ENCODE measurements around the gene ARSB.

The ARSB gene

GRCh38 chr5:78837836-78838235, 147.3 kb downstream of the ARSB start:
- no peaks in the 10 kb centered on the region for H3K9me3 ChIP-seq (ENCODE audit: low read length)
- no peaks in the 10 kb centered on the region for H3K36me3 ChIP-seq (ENCODE audit: insufficient read depth, low read length)
- no peaks in the 10 kb centered on the region for H3K9me2 ChIP-seq (ENCODE audit: low read depth, low read length)
- no peaks in the 10 kb centered on the region for H3F3A ChIP-seq (ENCODE audit: insufficient read depth, low read length)
- no peak for TF ChIP-seq EZH2 (IDR thresholded peaks at IDR 0.05; ENCODE audit: borderline replicate concordance, low read length)
- TF ChIP-seq, protein P1, sequence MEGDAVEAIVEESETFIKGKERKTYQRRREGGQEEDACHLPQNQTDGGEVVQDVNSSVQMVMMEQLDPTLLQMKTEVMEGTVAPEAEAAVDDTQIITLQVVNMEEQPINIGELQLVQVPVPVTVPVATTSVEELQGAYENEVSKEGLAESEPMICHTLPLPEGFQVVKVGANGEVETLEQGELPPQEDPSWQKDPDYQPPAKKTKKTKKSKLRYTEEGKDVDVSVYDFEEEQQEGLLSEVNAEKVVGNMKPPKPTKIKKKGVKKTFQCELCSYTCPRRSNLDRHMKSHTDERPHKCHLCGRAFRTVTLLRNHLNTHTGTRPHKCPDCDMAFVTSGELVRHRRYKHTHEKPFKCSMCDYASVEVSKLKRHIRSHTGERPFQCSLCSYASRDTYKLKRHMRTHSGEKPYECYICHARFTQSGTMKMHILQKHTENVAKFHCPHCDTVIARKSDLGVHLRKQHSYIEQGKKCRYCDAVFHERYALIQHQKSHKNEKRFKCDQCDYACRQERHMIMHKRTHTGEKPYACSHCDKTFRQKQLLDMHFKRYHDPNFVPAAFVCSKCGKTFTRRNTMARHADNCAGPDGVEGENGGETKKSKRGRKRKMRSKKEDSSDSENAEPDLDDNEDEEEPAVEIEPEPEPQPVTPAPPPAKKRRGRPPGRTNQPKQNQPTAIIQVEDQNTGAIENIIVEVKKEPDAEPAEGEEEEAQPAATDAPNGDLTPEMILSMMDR (IDR thresholded peaks at IDR 0.05; ENCODE audit: low read length) = no peak
- H3K4me2 ChIP-seq (ENCODE audit: low read length) = no peak overlapping the region
- no peak overlapping the region for H2AFZ ChIP-seq (ENCODE audit: low read length)
- H3K79me2 ChIP-seq (ENCODE audit: insufficient read depth, low read length) = no peaks in the 10 kb centered on the region
- no peaks in the 10 kb centered on the region for H4K20me1 ChIP-seq (ENCODE audit: insufficient read depth, low read length)
- H3K27me3 ChIP-seq (ENCODE audit: insufficient read depth, low read length) = no peaks in the 10 kb centered on the region
- no peak overlapping the region for H3K27ac ChIP-seq (ENCODE audit: low read depth, low read length, poor library complexity, severe bottlenecking)
- H3K4me3 ChIP-seq (ENCODE audit: low read depth, low read length, poor library complexity, severe bottlenecking) = no peak overlapping the region
- H3K9ac ChIP-seq (ENCODE audit: low read length) = no peak overlapping the region
- no peaks in the 10 kb centered on the region for H3K4me1 ChIP-seq (ENCODE audit: insufficient read depth, low read length, severe bottlenecking)

DNA sequence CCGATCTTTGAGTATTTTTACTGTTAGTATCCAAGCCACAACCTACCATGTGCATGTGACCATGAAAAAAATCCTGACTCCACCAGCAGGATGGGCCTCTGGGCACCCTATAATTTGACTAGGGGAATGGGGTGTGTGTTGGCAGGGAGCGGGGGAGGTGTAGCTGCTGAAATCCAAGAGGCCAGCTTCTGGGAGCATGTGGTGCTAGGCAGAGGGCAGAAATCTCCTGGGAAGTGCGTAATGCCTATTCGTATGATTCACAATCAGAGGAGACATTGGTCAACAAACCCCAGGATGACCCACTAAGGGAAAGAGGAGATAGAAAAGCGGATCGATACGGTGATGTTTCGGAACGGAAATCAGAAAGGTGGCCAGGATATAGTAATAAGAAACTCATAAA, 149.9 kb downstream of the ARSB start:
- Histone ChIP-seq H3F3A (ENCODE audit: insufficient read depth, low read length) (no peaks in the 10 kb centered on the region), H3K27ac (ENCODE audit: low read depth, low read length, poor library complexity, severe bottlenecking) (no peak overlapping the region), H3K9me3 (ENCODE audit: low read length) (no peaks in the 10 kb centered on the region), H3K4me2 (ENCODE audit: low read length) (no peak overlapping the region), H3K79me2 (ENCODE audit: insufficient read depth, low read length) (no peaks in the 10 kb centered on the region), H3K4me1 (ENCODE audit: insufficient read depth, low read length, severe bottlenecking) (no peaks in the 10 kb centered on the region), H2AFZ (ENCODE audit: low read length) (no peak overlapping the region), H3K9me2 (ENCODE audit: low read depth, low read length) (no peaks in the 10 kb centered on the region), H3K9ac (ENCODE audit: low read length) (no peak overlapping the region), H3K36me3 (ENCODE audit: insufficient read depth, low read length) (no peaks in the 10 kb centered on the region), H3K4me3 (ENCODE audit: low read depth, low read length, poor library complexity, severe bottlenecking) (no peak overlapping the region), H4K20me1 (ENCODE audit: insufficient read depth, low read length) (no peaks in the 10 kb centered on the region), H3K27me3 (ENCODE audit: insufficient read depth, low read length) (no peaks in the 10 kb centered on the region)
- no peak for TF ChIP-seq EZH2 (IDR thresholded peaks at IDR 0.05; ENCODE audit: borderline replicate concordance, low read length)
- TF ChIP-seq, protein P1 (IDR thresholded peaks at IDR 0.05; ENCODE audit: low read length) = no peak

DNA sequence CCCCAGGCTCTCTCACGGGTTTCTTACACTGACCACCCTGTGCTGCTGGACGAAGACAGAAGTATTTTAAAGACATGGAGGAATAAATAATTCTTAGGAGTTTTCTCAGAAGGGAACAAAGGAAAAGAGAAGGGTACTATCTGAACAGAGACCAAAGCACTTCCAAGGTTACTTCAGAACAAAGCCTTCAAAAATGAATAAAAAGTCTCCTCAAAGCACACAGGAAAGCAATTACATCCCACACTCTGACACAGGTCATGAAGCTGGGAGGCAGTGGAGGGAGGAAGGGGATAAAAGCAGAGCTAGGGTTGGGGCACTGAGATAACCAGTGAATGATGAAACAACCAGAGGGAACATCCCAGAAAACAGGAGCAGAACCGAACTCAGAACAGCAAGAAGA, 151.8 kb downstream of the ARSB start:
- H3K27ac ChIP-seq (ENCODE audit: low read depth, low read length, poor library complexity, severe bottlenecking) = no peak overlapping the region
- no peaks in the 10 kb centered on the region for H3K79me2 ChIP-seq (ENCODE audit: insufficient read depth, low read length)
- no peaks in the 10 kb centered on the region for H3F3A ChIP-seq (ENCODE audit: insufficient read depth, low read length)
- H3K36me3 ChIP-seq (ENCODE audit: insufficient read depth, low read length) = no peaks in the 10 kb centered on the region
- H3K4me1 ChIP-seq (ENCODE audit: insufficient read depth, low read length, severe bottlenecking) = no peaks in the 10 kb centered on the region
- H3K9me3 ChIP-seq (ENCODE audit: low read length) = no peaks in the 10 kb centered on the region
- H3K9me2 ChIP-seq (ENCODE audit: low read depth, low read length) = no peaks in the 10 kb centered on the region
- no peak overlapping the region for H3K4me2 ChIP-seq (ENCODE audit: low read length)
- H2AFZ ChIP-seq (ENCODE audit: low read length) = no peak overlapping the region
- no peak overlapping the region for H3K4me3 ChIP-seq (ENCODE audit: low read depth, low read length, poor library complexity, severe bottlenecking)
- no peak overlapping the region for H3K9ac ChIP-seq (ENCODE audit: low read length)
- TF ChIP-seq EZH2 (IDR thresholded peaks at IDR 0.05; ENCODE audit: borderline replicate concordance, low read length) = no peak
- TF ChIP-seq, protein P1 (IDR thresholded peaks at IDR 0.05; ENCODE audit: low read length) = no peak
- no peaks in the 10 kb centered on the region for H3K27me3 ChIP-seq (ENCODE audit: insufficient read depth, low read length)
- H4K20me1 ChIP-seq (ENCODE audit: insufficient read depth, low read length) = no peaks in the 10 kb centered on the region

All from OCI-LY1 (cell line).